HL-60 (cell line): Measurements from ENCODE around the gene TMEM91.

Experiments used
- CTCF ChIP-seq: IDR thresholded peaks from one replicate; pipeline ENCODE4 v1.5.1; 2011; ENCODE audit warnings: low read length, control low read depth, inconsistent platforms; ENCODE audit not compliant: insufficient read depth
- POLR2AphosphoS5 ChIP-seq: IDR thresholded peaks from 2 replicates; pipeline ENCODE4 v1.6.1; 2012; ENCODE audit warnings: low read depth
- TF ChIP-seq, protein P1 (sequence below): IDR thresholded peaks from 2 replicates; pipeline ENCODE4 v1.6.1; 2012; ENCODE audit warnings: low read depth; ENCODE audit not compliant: insufficient replicate concordance

DNA sequence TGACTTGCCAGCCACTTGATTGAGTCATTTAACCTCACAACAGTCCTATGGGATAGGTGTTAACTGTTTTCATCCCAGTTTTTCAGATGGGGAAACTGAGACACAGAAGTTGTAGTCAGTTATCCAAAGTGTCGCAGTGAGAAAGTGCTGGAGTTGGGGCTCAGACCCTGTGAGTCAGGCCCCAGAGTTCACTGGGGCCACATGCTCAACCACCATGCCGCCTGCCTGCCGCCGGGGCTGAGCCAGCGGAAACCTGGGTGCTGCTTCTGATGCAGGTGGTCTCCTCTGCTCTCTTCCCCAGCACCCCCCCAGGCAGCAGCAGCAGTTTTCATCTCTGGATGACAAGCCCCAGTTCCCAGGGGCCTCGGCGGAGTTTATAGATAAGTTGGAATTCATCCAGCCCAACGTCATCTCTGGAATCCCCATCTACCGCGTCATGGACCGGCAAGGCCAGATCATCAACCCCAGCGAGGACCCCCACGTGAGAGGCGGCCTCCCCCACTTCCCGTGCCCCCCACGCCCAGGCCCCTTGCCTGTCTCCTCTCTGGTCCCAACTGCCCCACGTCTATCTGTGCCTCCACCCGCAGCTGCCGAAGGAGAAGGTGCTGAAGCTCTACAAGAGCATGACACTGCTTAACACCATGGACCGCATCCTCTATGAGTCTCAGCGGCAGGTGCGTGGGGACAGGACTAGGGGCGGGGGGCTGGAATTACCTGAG, 34.2 kb downstream of the TMEM91 start:
- TF ChIP-seq CTCF = no peak
- TF ChIP-seq, protein P1, sequence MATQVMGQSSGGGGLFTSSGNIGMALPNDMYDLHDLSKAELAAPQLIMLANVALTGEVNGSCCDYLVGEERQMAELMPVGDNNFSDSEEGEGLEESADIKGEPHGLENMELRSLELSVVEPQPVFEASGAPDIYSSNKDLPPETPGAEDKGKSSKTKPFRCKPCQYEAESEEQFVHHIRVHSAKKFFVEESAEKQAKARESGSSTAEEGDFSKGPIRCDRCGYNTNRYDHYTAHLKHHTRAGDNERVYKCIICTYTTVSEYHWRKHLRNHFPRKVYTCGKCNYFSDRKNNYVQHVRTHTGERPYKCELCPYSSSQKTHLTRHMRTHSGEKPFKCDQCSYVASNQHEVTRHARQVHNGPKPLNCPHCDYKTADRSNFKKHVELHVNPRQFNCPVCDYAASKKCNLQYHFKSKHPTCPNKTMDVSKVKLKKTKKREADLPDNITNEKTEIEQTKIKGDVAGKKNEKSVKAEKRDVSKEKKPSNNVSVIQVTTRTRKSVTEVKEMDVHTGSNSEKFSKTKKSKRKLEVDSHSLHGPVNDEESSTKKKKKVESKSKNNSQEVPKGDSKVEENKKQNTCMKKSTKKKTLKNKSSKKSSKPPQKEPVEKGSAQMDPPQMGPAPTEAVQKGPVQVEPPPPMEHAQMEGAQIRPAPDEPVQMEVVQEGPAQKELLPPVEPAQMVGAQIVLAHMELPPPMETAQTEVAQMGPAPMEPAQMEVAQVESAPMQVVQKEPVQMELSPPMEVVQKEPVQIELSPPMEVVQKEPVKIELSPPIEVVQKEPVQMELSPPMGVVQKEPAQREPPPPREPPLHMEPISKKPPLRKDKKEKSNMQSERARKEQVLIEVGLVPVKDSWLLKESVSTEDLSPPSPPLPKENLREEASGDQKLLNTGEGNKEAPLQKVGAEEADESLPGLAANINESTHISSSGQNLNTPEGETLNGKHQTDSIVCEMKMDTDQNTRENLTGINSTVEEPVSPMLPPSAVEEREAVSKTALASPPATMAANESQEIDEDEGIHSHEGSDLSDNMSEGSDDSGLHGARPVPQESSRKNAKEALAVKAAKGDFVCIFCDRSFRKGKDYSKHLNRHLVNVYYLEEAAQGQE = no peak
- no peak for TF ChIP-seq POLR2AphosphoS5
